ENCODE measurements around the gene TMEM167B. TPM values are rescaled to one million over a fixed set of nuclear protein-coding genes. Genes with fewer than 3 reads are reported as not detected.

TMEM167B gene
- total RNA-seq, 1 experiment from 2014 or later, result 15.6 TPM

- no peak for ATAC-seq
- CTCF ChIA-PET, result interaction anchor here (0.7 kb wide), 1 partner anchor 23 kb away, joined by 3 read pairs; a partner anchor contains a TSS
Observed at GRCh38 chr1:109135940-109136339, 45.4 kb downstream of the TMEM167B start.

More at GRCh38 chr1:109135940-109136339, 45.4 kb downstream of the TMEM167B start:
- no peak overlapping the region for H3K27ac Mint-ChIP-seq
- H3K36me3 Mint-ChIP-seq, result no peaks in the 10 kb centered on the region
- H3K9me3 Mint-ChIP-seq, result no peaks in the 10 kb centered on the region
- no peak for DNase-seq (ENCODE audit: low spot score)
- no peaks in the 10 kb centered on the region for H3K4me1 Mint-ChIP-seq
- POLR2A ChIA-PET, result no interaction called here
- H3K27me3 Mint-ChIP-seq (ENCODE audit: low read depth), result no peaks in the 10 kb centered on the region
- no peak for TF ChIP-seq E2F1 (CRISPR knock-in tag; IDR thresholded peaks at IDR 0.05)
- TF ChIP-seq USF1 (CRISPR knock-in tag; IDR thresholded peaks at IDR 0.05), result no peak
- no peak for TF ChIP-seq CREB1 (CRISPR knock-in tag; IDR thresholded peaks at IDR 0.05)
- no peak for TF ChIP-seq ZNF671 (CRISPR knock-in tag; IDR thresholded peaks at IDR 0.05)
- TF ChIP-seq RORB (CRISPR knock-in tag; IDR thresholded peaks at IDR 0.05), result no peak
- no peak for TF ChIP-seq HMGXB4 (CRISPR knock-in tag; IDR thresholded peaks at IDR 0.05)
- TF ChIP-seq NR2C2 (CRISPR knock-in tag; IDR thresholded peaks at IDR 0.05), result no peak
- no peak for TF ChIP-seq USF2 (CRISPR knock-in tag; IDR thresholded peaks at IDR 0.05)
- no peak for TF ChIP-seq E2F4 (CRISPR knock-in tag; IDR thresholded peaks at IDR 0.05; ENCODE audit: borderline replicate concordance, low read depth)
- no peak for TF ChIP-seq CREM (CRISPR knock-in tag; IDR thresholded peaks at IDR 0.05)
- no peak for TF ChIP-seq STAT6 (CRISPR knock-in tag; conservative IDR thresholded peaks at IDR 0.05; ENCODE audit: low read depth)
- TF ChIP-seq ZNF512 (CRISPR knock-in tag; IDR thresholded peaks at IDR 0.05; ENCODE audit: borderline replicate concordance), result no peak
- no peak for TF ChIP-seq MLX (CRISPR knock-in tag; IDR thresholded peaks at IDR 0.05)
- no peak for TF ChIP-seq ZNF317 (CRISPR knock-in tag; IDR thresholded peaks at IDR 0.05; ENCODE audit: borderline replicate concordance, low read depth)
- TF ChIP-seq ZNF416 (CRISPR knock-in tag; IDR thresholded peaks at IDR 0.05), result no peak
- no peak for TF ChIP-seq SMAD3 (CRISPR knock-in tag; IDR thresholded peaks at IDR 0.05; ENCODE audit: borderline replicate concordance)
- no peak for TF ChIP-seq SMAD4 (CRISPR knock-in tag; IDR thresholded peaks at IDR 0.05)
- no peak for TF ChIP-seq JAZF1 (CRISPR knock-in tag; IDR thresholded peaks at IDR 0.05)
- H3K4me3 Mint-ChIP-seq, result no peak overlapping the region
